CD4-positive, alpha-beta T cell treated with Interleukin-6 for 4 hours (primary cell): ENCODE data around the gene TBC1D3B.
"Not testable (repeated sequence)": the region's sequence is repeated elsewhere in the genome, so short reads cannot be mapped to it uniquely, and the experiment has no call there.

ENCODE experiments used
- DNase-seq: peaks from one replicate; pipeline ENCODE4 v3.0.0-alpha.2; 2020; ENCODE audit warnings: mixed read lengths

Gene TBC1D3B

DNA sequence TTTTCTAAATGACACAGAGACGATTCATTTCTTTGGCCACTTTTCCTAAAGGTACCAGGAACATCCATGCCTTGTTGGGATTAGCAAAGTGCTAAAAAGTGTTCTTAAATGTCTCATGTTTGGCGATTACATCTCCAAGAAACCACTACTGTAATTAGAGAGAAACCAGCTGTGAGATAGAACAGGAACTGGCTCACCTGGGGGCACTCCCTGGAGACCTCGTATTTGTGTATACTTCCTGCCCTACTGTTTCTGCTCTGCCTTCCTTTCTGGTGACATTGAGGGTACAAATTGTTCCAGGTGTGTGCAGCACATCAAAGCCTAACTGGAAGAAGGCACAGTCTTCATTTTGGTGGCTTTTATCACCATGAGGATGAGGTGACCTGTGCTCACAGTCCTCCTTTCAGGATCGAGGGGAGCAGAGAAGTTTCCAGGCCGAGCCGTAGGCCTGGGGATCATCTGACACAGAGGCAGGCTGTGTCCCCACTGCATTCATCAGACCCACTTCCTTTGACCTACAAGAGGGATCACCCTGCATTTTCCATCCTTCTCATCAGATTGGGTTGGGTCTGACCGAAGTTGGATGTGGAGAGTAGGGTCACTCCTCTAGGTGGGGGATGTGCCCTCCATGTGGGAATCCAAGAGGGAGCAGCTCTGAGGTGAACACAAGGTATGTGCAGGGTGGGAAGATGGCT lies 49.1 kb downstream of the TBC1D3B start:
- DNase-seq, result no peak

DNA sequence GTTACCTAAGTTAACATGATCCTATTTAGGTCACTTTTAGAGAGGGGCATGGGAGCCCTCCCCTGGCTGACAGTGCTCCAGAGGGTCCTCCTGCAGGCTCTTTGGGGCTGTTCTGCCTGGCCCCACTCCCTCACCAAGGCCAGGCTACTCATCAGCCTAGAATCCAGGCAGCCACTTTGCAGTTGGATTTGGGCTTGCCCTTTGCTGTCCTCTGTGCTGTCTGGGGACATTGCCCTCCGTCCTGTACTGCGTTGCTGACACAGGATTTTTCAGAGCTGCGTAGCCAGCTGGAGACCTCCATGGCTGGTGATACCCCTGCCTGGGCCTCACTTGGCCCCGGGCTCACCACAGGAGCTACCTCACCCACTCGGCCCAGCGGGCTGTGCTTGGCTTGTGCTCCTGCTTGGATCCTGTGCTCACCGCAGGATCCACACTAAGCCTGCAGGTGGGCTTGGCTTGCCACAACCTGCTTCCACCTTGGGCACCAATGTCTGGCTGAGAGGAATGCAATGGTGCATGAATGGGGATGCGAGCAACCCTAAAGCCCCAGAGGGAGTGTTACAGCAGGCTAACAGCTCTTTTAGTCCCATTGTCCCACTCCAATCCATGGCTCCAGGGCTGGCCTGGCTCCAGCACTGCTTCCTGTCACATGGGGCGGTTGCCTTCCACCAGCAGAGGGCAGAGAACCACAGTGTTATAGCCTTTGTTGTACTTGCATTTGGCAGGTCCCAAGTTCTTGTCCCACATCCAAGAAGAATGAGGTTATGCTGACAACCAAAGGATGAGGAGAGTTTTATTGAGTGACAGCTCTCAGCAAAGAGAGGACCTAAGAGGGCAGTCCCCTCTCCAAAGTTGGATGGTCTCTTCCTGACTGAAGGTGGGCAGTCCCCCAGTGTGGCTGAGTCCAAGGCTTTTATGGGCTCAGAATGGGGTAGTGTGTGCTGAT lies 51.3 kb downstream of the TBC1D3B start:
- no peak for DNase-seq

DNA sequence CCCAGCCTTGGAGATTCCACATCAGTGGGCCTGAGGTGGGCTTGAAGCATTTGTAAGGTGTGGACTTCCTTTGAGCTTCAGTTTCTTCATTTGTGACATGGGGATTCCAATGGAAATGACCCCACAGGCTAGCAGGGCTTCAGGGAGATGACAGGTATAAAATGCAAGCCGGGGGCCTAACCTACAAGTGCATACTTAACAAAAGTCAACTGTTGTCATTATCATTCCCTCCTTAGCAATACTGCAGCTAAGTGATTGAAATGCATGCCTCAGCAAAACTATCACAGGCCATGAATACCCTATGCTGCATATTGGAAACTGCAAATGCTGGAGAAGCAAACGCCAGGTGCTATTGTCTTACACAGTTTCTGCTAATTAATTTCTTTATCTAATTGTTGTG lies 53.0 kb downstream of the TBC1D3B start:
- no peak for DNase-seq

DNA sequence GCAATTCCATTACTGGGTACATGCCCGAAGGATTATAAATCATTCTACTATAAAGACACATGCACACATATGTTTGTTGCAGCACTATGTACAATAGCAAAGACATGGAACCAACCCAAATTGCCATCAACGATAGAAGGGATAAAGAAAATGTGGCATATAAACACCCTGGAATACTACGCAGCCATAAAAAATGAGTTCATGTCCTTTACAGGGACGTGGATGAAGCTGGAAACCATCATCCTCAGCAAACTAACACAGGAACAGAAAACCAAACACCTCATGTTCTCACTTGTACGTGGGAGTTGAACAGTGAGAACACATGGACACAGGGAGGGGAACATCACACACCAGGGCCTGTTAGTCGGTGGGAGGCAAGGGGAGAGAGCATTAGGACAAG lies 55.3 kb downstream of the TBC1D3B start:
- not testable (repeated sequence) for DNase-seq

DNA sequence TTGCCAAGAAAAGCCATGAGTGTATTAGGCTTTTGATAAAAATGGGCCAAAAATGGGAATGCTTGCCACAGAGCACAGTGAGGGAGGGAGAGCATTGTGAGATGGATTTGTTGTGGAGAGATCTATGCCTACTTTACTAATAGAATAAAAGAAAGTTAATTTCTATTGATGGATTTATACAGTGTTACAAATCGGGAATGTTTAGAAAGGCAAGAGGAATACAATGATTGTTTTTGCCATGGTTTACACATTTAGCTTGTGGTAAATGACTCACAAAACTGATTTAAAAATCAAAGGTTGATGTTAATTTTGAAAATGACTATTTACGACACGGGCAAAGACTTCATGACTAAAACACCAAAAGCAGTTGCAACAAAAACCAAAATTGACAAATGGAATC lies 56.2 kb downstream of the TBC1D3B start:
- DNase-seq, result no peak

DNA sequence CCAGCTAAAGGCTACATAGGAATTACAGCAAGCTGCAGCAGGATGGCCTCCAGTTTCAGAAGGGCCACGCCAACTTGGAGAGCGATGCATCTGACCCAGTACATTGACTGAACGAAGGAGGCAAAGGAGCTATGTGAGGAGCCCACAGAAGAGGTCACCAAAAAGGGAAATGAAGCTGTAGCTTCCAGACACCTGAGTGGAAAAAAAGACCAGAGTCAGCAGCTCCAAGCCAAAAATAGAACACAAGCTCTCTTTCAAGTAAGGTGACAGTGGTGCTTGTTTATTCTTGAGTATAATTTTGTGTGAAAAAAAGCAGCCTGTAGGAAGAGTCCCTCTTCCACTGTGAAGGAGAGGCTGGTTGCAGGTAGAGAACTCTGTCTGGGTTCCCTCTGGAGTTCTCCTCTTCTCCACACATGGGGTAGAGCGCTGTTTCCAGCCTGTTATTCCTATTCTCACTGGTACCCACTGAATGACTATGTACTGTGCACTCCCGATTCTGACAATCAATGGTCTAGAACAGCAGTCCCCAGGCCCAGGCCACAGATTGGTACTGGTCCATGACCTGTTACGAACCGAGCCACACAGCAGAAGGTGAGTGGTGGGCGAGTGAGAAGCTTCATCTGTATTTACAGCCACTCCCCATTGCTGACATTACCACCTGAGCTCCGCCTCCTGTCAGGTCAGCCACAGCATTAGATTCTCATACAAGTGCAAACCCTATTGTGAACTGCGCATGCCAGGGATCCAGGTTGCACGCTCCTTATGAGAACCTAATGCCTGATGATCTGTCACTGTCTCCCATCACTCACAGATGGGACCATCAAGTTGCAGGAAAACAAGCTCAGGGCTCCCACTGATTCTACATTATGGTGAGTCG lies 57.7 kb downstream of the TBC1D3B start:
- no peak for DNase-seq

DNA sequence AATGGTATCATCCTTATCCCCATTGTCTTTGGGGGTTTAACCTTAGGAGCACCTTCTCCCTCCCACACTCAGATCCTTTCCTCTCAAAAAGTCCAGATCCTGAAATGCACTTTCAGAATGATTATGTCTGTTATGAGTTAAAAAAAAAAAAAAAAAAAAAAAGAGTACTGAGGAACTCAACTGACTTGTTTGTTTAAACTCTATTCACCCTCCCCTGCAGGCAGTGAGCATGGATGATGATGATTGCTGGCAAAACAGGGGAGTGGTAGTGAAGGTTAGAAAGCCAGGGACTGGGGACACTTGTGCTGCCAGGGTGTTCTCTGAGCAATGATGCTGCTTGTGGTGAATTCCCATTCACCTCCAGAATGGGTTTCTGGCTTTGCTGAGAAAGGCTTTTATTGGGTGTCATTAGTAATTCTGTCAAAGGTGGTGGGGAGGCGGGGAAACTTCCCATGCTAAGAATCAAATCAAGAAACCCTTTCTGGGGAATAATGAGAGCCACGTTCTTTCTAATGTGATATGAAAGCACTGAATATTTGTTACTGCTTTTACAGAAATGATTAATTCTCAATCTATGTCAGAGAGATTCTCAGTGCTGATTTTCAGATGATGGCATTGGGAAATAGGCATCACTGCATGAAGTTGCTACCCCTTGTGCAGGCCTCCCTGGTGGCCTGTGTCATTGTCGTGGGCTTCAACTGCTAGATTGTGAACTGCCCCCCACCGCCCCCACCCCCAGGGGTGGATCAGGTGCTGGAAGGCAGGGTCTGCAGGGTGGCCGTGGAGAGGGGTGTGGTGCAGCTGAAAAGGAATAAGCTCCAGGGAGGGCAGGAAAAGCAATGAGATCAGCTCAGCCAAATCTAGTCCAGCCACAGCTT lies 58.7 kb downstream of the TBC1D3B start:
- DNase-seq, result no peak
